HG03097 (cell line): ENCODE measurements around the gene GOLGA8M.
"Not testable (repeated sequence)": the region's sequence is repeated elsewhere in the genome, so short reads cannot be mapped to it uniquely, and the experiment has no call there.

ENCODE experiments used
- ATAC-seq: cut with Tn5 transposase; IDR thresholded peaks from one replicate; pipeline ENCODE4 v1.9.1; 2021; ENCODE audit not compliant: unreplicated experiment, low FRiP score

The GOLGA8M gene

DNA sequence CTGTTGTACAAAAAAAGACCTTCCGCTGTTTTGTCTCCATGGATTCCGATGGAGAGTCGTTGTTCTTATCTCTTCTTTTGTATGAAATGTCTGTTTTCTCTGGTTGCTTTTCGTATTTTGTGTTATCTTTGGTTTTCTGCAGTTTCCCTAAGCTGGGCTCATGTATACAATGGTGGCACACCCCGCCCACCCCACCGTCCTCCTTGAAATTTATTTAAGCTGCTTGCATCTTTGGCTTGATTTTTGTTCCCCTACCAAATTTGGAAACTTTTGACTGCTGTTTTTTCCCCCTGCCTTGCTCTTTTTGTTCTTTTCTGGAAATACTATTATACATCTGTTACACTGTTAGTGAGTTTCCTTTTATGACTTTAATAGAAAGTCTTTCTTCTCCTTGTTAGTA, 47.6 kb downstream of the GOLGA8M start:
- not testable (repeated sequence) for ATAC-seq

DNA sequence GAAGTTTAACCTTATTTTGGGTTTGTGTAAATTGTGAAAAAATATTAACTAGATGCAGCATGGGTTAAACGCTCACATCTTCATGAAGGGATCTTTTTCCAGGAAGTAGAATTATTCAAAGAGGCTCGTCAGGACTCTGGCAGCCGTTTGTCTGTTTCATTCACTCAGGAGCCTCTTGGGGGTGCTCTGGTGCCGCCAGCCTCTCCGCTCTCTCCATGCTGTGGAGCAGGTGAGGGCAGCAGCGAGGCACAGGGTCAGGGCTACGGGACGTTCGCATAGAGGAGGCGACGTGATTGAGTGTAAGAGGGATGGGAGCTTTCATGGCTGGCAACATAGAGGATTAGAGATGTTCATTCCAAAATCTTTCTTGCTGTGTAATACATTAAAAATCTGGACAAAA, 48.5 kb downstream of the GOLGA8M start:
- ATAC-seq, result not testable (repeated sequence)

GRCh38 chr15:28660750-28661149, 51.5 kb downstream of the GOLGA8M start:
- ATAC-seq, result not testable (repeated sequence)

DNA sequence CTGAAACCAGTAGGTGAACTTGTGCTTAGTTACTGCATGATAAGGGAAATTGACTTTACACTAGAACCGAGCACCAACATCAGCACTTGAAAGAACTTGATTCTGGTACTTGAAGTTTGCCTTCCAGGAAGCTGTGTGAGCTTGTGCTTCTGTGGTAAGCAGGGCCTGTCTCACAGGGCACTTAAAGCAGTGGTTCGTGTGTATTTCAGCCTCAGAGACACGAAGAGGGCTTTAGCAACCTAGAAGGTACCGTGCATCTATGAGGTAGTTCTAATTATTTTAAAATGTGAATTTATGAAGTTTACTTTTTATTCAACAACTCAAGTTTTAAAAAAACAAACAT, 56.2 kb downstream of the GOLGA8M start:
- ATAC-seq, result not testable (repeated sequence)

DNA sequence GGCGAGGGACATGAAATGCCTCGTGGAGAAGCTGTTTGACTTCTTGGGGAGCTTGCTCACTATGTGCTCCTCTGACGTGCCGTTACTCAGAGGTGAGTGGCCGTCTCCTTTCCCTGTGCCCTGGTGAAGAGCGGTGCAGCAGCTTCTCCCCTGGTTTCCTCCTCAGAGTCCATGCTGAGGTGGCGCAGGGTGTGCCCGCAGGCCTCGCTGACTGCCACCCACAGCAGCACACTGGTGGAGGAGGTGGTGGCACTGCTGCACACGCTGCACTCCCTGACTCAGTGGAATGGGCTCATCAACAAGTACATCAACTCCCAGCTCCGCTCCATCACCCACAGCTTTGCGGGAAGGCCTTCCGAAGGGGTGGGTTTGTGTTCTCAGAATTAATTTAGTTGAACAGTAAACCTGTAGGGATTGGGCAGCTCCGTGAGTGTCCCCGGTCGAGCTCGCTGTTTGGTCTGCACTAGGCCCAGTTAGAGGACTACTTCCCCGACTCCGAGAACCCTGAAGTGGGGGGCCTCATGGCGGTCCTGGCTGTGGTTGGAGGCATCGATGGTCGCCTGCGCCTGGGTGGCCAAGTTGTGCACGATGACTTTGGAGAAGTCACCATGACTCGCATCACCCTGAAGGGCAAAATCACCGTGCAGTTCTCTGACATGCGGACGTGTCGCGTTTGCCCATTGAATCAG, 56.7 kb downstream of the GOLGA8M start:
- ATAC-seq, result not testable (repeated sequence)

- ATAC-seq, result not testable (repeated sequence)
These were observed 58.0 kb downstream of the GOLGA8M start for GRCh38 chr15:28654194-28654593.

- ATAC-seq, result not testable (repeated sequence)
These were observed 59.7 kb downstream of the GOLGA8M start for GRCh38 chr15:28652538-28652937.
